GM23338 (cell line): ENCODE data around the gene SLC30A5.
"Not testable (repeated sequence)": the region's sequence is repeated elsewhere in the genome, so short reads cannot be mapped to it uniquely, and the experiment has no call there.

ENCODE experiments used
- CREB1 ChIP-seq: fragments of 250-450 bp; sonication (Bioruptor Pico); IDR thresholded peaks from 2 replicates; pipeline ENCODE4 v1.5.0; 2020; ENCODE audit warnings: low read depth, mild to moderate bottlenecking, moderate library complexity
- CTCF ChIP-seq, 2 experiments: fragments of 200-600 bp in 1 of 2; sonication (generic) in 1 of 2; conservative IDR thresholded peaks; 2 replicates each; pipeline versions ENCODE4 v1.5.1 to v1.6.1; 2016 to 2017; ENCODE audit warnings: antibody characterized with exemption in 2 of 2, low read depth in 2 of 2, mild to moderate bottlenecking in 2 of 2, moderate library complexity in 1 of 2
- ETS1 ChIP-seq: IDR thresholded peaks from 2 replicates; pipeline ENCODE4 v1.6.1; 2016; ENCODE audit warnings: antibody characterized with exemption
- EZH2 ChIP-seq: fragments of 200-600 bp; sonication (generic); IDR thresholded peaks from one replicate; pipeline ENCODE4 v1.8.0; 2017; ENCODE audit warnings: antibody characterized with exemption, mild to moderate bottlenecking, low read depth; ENCODE audit not compliant: unreplicated experiment
- EZH2phosphoT487 ChIP-seq: fragments of 200-600 bp; sonication (generic); IDR thresholded peaks from one replicate; pipeline ENCODE4 v1.8.1; 2018; ENCODE audit warnings: antibody characterized with exemption; ENCODE audit not compliant: unreplicated experiment
- JUNB ChIP-seq: IDR thresholded peaks from one replicate; pipeline ENCODE4 v1.6.1; 2016; ENCODE audit warnings: antibody characterized with exemption; ENCODE audit not compliant: unreplicated experiment
- NANOG ChIP-seq: IDR thresholded peaks from 2 replicates; pipeline ENCODE4 v1.6.1; 2016; ENCODE audit warnings: antibody characterized with exemption, borderline replicate concordance
- POLR2AphosphoS5 ChIP-seq: IDR thresholded peaks from 2 replicates; pipeline ENCODE4 v1.6.1; 2016; ENCODE audit warnings: antibody characterized with exemption, low read depth
- REST ChIP-seq: IDR thresholded peaks from one replicate; pipeline ENCODE4 v1.6.1; 2018; ENCODE audit warnings: antibody characterized with exemption; ENCODE audit not compliant: unreplicated experiment
- STAT1 ChIP-seq: IDR thresholded peaks from one replicate; pipeline ENCODE4 v1.6.1; 2016; ENCODE audit warnings: antibody characterized with exemption; ENCODE audit not compliant: unreplicated experiment
- ZNF114 ChIP-seq: fragments of 250-450 bp; sonication (Bioruptor Pico); IDR thresholded peaks from 2 replicates; pipeline ENCODE4 v1.5.0; 2020; ENCODE audit warnings: mild to moderate bottlenecking, moderate library complexity
- ZNF331 ChIP-seq: fragments of 250-450 bp; sonication (Bioruptor Pico); IDR thresholded peaks from 2 replicates; pipeline ENCODE4 v1.5.0; 2020; ENCODE audit warnings: low read depth, mild to moderate bottlenecking, moderate library complexity
- ZNF462 ChIP-seq: fragments of 250-450 bp; sonication (Bioruptor Pico); IDR thresholded peaks from 2 replicates; pipeline ENCODE4 v1.5.0; 2020; ENCODE audit warnings: mild to moderate bottlenecking, moderate library complexity

- not testable (repeated sequence) for TF ChIP-seq EZH2phosphoT487; CTCF (conservative IDR thresholded peaks at IDR 0.05; ENCODE audit: low read depth in 2 of 2); POLR2AphosphoS5; EZH2; STAT1; ETS1; REST; CREB1 (CRISPR knock-in tag); ZNF114 (CRISPR knock-in tag); JUNB; ZNF331 (CRISPR knock-in tag); NANOG; ZNF462 (CRISPR knock-in tag)
Observed at GRCh38 chr5:69137208-69137607, 43.4 kb downstream of the SLC30A5 start.
